Measurements from ENCODE around the gene LIPE.
"Not testable (repeated sequence)": the region's sequence is repeated elsewhere in the genome, so short reads cannot be mapped to it uniquely, and the experiment has no call there.

Gene LIPE

DNA sequence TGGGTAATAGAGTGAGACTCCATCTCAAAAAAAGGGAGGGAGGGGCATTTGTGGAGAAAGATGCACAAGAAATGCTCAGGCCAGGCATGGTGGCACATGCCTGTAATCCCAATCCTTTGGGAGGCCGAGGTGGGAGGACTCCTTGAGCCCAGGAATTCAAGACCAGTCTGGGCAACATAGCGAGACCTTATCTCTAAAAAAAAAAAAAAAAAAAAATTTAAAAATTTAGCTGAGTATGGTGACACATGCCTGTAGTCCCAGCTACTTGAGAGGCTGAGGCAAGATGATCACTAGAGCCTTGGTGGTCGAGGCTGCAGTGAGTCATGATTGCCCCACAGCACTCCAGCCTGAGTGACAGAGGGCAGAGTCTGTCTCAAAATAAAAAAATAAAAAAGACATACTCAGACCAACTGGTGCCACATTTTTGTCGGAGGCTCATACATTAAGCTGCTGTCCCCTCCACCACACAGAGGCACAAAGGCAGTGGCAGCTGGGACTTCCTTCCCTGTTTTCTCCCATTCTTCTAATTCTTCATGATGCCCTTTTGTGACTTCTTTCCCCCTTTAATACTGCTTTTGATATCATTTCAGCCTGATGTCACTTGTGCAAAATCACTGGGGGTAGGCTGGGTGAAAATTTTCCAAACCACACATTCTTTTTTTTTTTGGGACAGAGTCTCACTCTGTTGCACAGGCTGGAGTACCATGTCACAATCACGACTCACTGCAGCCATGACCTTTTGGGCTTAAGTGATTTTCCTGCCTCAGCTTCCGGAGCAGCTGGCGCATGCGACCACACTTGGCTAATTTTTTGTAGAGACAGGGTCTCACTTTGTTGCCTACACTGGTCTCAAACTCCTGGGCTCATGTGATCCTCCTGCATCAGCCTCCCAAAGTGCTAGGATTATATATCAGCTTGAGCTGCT lies 42.4 kb upstream of the LIPE start:
- H3K4me3 ChIP-seq (ENCODE audit: low read length), result no peak overlapping the region
- TF ChIP-seq, protein P1, sequence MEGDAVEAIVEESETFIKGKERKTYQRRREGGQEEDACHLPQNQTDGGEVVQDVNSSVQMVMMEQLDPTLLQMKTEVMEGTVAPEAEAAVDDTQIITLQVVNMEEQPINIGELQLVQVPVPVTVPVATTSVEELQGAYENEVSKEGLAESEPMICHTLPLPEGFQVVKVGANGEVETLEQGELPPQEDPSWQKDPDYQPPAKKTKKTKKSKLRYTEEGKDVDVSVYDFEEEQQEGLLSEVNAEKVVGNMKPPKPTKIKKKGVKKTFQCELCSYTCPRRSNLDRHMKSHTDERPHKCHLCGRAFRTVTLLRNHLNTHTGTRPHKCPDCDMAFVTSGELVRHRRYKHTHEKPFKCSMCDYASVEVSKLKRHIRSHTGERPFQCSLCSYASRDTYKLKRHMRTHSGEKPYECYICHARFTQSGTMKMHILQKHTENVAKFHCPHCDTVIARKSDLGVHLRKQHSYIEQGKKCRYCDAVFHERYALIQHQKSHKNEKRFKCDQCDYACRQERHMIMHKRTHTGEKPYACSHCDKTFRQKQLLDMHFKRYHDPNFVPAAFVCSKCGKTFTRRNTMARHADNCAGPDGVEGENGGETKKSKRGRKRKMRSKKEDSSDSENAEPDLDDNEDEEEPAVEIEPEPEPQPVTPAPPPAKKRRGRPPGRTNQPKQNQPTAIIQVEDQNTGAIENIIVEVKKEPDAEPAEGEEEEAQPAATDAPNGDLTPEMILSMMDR (conservative IDR thresholded peaks at IDR 0.05; ENCODE audit: low read length), result no peak
- no peak for DNase-seq (ENCODE audit: low read depth)

DNA sequence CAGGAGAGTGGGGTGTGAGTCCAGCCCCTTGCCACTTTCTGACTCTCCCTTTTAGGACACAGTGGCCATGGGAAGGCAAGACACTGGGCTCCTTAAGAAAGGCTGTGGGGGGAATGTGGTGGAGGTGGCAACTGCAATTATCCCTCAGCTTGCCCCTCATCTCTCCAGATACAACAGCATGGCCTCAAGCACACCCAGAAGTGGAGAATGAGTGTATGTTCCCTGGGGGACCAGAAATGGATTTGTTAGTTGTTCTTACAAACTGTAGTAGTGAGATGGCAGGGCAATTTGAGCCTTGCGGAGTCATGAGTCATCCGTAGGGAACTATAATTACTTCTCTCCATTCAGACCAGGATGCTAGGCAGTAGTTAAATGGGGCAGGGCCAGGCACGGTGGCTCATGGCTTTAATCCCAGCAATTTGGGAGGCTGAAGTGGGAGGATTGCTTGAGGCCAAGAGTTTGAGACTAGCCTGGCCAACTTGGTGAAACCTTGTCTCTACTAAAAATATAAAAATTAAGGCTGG lies 41.1 kb upstream of the LIPE start:
- no peak overlapping the region for H3K4me3 ChIP-seq (ENCODE audit: low read length)
- TF ChIP-seq, protein P1 (conservative IDR thresholded peaks at IDR 0.05; ENCODE audit: low read length), result no peak
- peak; percentile 81 for DNase-seq (ENCODE audit: low read depth)

DNA sequence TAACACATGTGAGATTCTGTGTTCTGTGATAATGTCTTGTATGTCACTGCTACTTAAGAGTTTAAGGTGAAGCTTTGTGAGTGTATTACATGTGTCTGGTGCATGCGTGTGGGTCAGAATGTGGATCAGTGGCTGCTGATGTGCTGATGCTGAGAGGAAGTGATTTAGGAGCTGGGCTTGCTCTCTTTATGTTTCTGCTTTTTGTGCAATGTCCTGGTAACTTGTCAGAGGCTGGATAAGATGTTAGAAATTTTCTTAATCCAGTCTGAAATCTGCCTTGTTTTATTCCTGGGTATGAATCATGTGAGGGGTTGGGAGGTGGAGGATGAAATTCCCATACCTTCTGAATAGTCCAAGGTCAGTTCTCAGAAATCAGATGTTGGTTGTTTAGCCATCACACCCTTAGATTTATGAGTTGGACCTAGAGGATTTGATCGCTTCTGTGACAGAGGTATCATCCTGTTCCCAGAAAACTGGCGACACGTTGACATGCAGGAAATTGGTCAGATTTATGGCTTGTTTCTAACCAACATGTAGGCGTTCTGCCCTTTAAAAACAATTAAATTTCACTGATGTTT lies 40.1 kb upstream of the LIPE start:
- DNase-seq (ENCODE audit: low read depth), result peak; percentile 30
- TF ChIP-seq, protein P1 (conservative IDR thresholded peaks at IDR 0.05; ENCODE audit: low read length), result no peak
- no peak overlapping the region for H3K4me3 ChIP-seq (ENCODE audit: low read length)

DNA sequence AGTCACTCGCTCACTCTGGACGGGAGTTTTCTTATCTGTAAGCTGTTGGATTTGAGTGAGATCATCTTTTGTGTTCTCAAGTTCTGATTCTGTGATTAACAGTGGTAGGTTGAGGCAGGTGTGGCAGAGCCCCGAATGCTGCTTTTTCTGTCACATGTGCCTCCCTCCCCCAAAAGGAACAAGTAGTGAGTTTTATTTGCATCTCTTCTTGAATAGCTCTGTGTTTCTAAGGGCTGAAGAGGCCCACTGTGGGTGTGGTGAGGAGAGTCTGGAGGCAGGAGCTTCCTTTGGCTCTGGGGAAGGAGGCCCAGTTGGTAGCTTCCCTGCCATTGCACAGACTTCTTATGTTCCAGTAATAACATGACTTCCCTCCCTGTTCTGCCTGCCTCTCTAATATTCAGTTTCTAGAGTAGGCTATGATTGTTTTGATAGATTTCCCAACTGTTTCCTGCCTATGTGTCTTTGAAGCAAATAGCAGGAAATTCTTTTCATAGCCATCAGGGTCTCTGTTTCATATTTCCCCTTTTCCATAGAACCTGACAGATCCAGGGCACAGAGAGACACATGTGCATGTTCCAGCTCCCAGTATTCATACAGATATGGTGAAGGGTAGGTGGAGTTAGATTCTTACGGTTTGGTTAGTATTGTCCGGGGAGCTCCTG lies 39.5 kb upstream of the LIPE start:
- no peak overlapping the region for H3K4me3 ChIP-seq (ENCODE audit: low read length)
- TF ChIP-seq, protein P1 (conservative IDR thresholded peaks at IDR 0.05; ENCODE audit: low read length), result no peak
- no peak for DNase-seq (ENCODE audit: low read depth)

DNA sequence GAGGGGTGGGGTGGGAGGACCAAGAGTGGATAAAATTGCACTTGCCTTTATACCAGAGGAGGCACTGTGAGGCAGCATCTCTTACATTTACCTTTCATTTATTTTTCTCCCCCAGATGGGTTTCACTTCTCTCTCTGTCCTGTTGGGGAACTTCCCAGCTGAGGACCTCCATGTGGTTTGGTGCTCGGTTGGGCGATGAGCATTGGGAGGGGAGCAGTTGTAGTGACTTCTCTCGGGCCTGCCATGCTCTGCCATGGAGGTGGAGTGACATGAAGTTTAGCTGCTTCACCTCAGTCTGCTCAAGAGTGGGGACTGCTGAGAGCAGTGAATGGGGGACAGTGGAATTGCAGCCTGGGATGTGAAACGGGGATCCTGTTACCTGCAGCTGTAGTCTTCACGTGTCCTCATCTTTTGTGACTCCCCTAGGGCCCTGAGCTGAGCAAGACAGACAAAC lies 38.7 kb upstream of the LIPE start:
- DNase-seq (ENCODE audit: low read depth), result no peak
- no peak overlapping the region for H3K4me3 ChIP-seq (ENCODE audit: low read length)
- TF ChIP-seq, protein P1 (conservative IDR thresholded peaks at IDR 0.05; ENCODE audit: low read length), result no peak

DNA sequence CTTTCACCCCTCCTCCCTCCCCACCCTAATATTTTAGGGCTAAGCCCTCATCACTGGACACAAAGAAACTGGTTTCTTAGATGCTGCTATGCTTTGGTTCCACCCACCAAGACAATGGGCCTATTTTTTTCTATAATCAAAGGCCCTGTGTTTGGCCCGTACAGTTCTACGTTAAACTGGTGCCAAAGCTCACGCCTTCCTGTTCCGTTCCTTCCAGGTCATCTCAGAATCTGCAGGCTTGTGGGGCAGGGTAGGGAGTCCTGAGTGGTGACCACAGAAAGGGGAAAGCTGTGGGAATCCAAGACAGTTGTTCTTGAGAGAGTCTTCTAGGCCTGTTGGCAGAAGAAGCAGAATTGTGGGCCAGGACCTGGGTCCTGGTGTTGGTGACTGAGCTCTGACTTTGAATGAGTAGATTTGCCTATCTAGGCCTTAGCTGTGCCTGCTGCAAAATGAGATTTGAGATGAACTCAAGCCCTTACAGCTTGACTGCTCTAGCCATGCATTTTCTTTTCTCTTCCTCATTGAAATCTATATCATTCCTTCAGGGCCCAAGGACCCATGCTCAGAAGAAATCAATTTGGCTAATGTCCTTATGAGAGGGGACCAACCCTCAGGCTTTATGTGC lies 34.6 kb upstream of the LIPE start:
- DNase-seq (ENCODE audit: low read depth), result no peak
- no peak overlapping the region for H3K4me3 ChIP-seq (ENCODE audit: low read length)
- TF ChIP-seq, protein P1 (conservative IDR thresholded peaks at IDR 0.05; ENCODE audit: low read length), result no peak

DNA sequence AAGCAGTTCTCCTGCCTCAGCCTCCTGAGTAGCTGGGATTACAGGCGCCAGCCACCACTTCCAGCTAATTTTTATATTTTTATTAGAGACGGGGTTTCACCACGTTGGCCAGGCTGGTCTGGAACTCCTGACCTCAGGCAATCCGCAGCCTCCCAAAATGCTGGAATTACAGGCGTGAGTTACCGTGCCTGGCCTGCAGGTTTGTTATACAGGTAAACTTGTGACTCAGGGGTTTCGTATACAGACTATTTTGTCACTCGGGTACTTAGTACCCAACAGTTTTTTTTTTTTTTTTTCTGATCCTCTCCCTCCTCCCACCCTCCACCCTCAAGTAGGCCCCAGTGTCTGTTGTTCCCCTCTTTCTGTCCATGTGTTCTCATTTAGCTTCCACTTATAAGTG lies 34.0 kb upstream of the LIPE start:
- H3K4me3 ChIP-seq (ENCODE audit: low read length); DNase-seq (ENCODE audit: low read depth): not testable (repeated sequence)
